PC-9 (cell line): ENCODE measurements around the gene SSR2. TPM values are rescaled to one million over a fixed set of nuclear protein-coding genes. Genes with fewer than 3 reads are reported as not detected.

Experiments
- BruUV-seq: library from RNA; stranded (reverse); fragments of 400-500 nt; replicated peaks from 2 replicates; lab custom pipeline; 2021; lab: Mats Ljungman, UMichigan
- CTCF ChIA-PET: fragments of 300-600 bp; sonication (Branson Sonifier 250); formaldehyde crosslinking; loops from one replicate; lab custom pipeline; 2022; ENCODE audit warnings: antibody characterized with exemption; lab: Charles Lee
- POLR2A ChIA-PET: fragments of 300-600 bp; sonication (Branson Sonifier 250); formaldehyde crosslinking; loops from one replicate; lab custom pipeline; 2022; ENCODE audit warnings: antibody characterized with exemption; ENCODE audit not compliant: unreplicated experiment; lab: Charles Lee
- DNase-seq, 2 experiments: peaks; one replicate each; pipeline versions ENCODE4 v3.0.0 to v3.0.0-alpha.2; 2015 to 2022; ENCODE audit warnings: mixed read lengths in 1 of 2
- H2AFZ ChIP-seq: fragments of 200-600 bp; sonication (generic); 2 replicates; pipeline ENCODE4 v1.8.1; 2017; ENCODE audit warnings: antibody characterized with exemption
- H3F3A ChIP-seq: fragments of 200-600 bp; sonication (generic); 2 replicates; pipeline ENCODE4 v1.8.1; 2017; ENCODE audit warnings: antibody characterized with exemption, mild to moderate bottlenecking, low read depth; ENCODE audit not compliant: insufficient read depth
- H3K27ac ChIP-seq: fragments of 200-600 bp; sonication (generic); 2 replicates; pipeline ENCODE4 v1.6.1; 2016; ENCODE audit warnings: mixed run types
- H3K27me3 ChIP-seq: fragments of 200-600 bp; sonication (generic); 2 replicates; pipeline ENCODE4 v1.6.1; 2016; ENCODE audit warnings: low read depth, mixed run types; ENCODE audit not compliant: insufficient read depth
- H3K36me3 ChIP-seq: fragments of 200-600 bp; sonication (generic); 2 replicates; pipeline ENCODE4 v1.6.1; 2016; ENCODE audit warnings: low read depth, mixed run types
- H3K4me1 ChIP-seq: fragments of 200-600 bp; sonication (generic); replicated peaks from 2 replicates; pipeline ENCODE4 v1.6.1; 2016; ENCODE audit warnings: mixed run types; ENCODE audit not compliant: insufficient read depth
- H3K4me2 ChIP-seq: fragments of 200-600 bp; sonication (generic); 2 replicates; pipeline ENCODE4 v1.6.1; 2017; ENCODE audit warnings: mixed run types
- H3K4me3 ChIP-seq: fragments of 200-600 bp; sonication (generic); 2 replicates; pipeline ENCODE4 v1.6.1; 2016; ENCODE audit warnings: mixed run types
- H3K79me2 ChIP-seq: fragments of 200-600 bp; sonication (generic); 2 replicates; pipeline ENCODE4 v1.6.1; 2017; ENCODE audit warnings: low read depth, mixed run types
- H3K9me2 ChIP-seq: fragments of 200-600 bp; sonication (generic); 2 replicates; pipeline ENCODE4 v1.8.1; 2017; ENCODE audit warnings: mild to moderate bottlenecking; ENCODE audit not compliant: insufficient read depth
- H3K9me3 ChIP-seq: fragments of 200-600 bp; sonication (generic); 2 replicates; pipeline ENCODE4 v1.8.1; 2016; ENCODE audit warnings: low read depth; ENCODE audit not compliant: insufficient read depth
- H4K20me1 ChIP-seq: fragments of 200-600 bp; sonication (generic); 2 replicates; pipeline ENCODE4 v1.8.1; 2017; ENCODE audit not compliant: insufficient read depth
- EZH2 ChIP-seq: fragments of 200-600 bp; sonication (generic); IDR thresholded peaks from 2 replicates; pipeline ENCODE4 v1.8.0; 2017; ENCODE audit warnings: antibody characterized with exemption, low read depth
- intact Hi-C: fragments of 100-400 bp; cut with micrococcal nuclease; formaldehyde crosslinking; loops from one replicate; pipeline ENCODE4 v1.10.0; 2022; ENCODE audit not compliant: unreplicated experiment
- total RNA-seq: library from RNA; stranded (reverse); gene quantifications from 2 replicates; pipeline ENCODE4 v1.2.3, GENCODE V29; 2021
- TF ChIP-seq, protein P1 (sequence below): fragments of 200-600 bp; sonication (generic); conservative IDR thresholded peaks from 2 replicates; pipeline ENCODE4 v1.6.1; 2017; ENCODE audit warnings: mixed run types, antibody characterized with exemption, mild to moderate bottlenecking, moderate library complexity

Gene SSR2
- total RNA-seq, 1 experiment from 2014 or later: 196 TPM

DNA sequence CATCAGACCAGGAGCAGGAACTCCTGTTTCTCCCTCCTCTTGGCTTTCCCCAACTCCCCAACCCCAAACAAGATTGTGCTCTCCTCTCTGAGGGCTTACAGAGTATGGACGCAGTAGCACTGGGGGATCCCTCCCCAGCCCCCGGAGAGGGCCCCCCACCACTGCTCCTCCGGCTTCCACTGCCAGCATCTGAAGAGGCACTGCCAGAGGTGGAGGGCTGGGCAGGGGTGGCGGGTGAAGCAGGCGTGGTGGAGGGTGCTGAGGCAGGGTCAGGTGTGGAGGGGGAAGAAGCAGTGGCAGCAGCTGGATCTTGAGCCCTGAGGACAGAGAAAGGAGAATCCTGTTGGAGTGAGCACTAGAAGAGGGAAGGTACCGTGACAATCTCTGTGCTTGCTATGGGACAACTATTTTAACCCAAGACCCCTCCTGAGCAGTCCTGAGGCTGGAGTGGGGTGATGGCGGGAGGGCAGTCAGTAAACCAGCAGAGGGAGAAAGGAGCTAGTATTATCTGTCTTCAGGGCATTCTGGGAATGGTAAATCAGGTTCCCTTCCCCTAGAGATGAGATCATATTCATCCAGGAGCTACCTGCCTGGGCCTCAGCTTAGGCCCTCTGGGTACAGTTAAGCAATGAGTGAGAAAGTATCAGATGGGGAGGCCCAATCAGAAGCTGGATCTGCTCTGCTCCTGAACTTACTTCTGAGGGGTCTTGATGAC is 30.4 kb upstream of the SSR2 start:
- ChIA-PET POLR2A (no interaction called here), CTCF (interaction anchor here (0.6 kb wide), 1 partner anchor 42 kb away, joined by 15 read pairs; no protein-coding TSS in a partner anchor)
- TF ChIP-seq EZH2: no peak
- TF ChIP-seq, protein P1, sequence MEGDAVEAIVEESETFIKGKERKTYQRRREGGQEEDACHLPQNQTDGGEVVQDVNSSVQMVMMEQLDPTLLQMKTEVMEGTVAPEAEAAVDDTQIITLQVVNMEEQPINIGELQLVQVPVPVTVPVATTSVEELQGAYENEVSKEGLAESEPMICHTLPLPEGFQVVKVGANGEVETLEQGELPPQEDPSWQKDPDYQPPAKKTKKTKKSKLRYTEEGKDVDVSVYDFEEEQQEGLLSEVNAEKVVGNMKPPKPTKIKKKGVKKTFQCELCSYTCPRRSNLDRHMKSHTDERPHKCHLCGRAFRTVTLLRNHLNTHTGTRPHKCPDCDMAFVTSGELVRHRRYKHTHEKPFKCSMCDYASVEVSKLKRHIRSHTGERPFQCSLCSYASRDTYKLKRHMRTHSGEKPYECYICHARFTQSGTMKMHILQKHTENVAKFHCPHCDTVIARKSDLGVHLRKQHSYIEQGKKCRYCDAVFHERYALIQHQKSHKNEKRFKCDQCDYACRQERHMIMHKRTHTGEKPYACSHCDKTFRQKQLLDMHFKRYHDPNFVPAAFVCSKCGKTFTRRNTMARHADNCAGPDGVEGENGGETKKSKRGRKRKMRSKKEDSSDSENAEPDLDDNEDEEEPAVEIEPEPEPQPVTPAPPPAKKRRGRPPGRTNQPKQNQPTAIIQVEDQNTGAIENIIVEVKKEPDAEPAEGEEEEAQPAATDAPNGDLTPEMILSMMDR: no peak
- Histone ChIP-seq H3K4me1 (peaks cover 11% of the 10 kb centered on the region; the same call in 1 of the 2 replicates), H2AFZ (no peak overlapping the region), H3K9me3 (no peaks in the 10 kb centered on the region), H4K20me1 (0 out of 2 replicates have a peak, but pooled peaks cover 6% of the 10 kb centered on the region), H3K4me3 (no peak overlapping the region), H3K27ac (no peak overlapping the region), H3K4me2 (no peak overlapping the region), H3K9me2 (no peaks in the 10 kb centered on the region), H3F3A (peaks cover 6% of the 10 kb centered on the region), H3K36me3 (0 out of 2 replicates have a peak, but pooled peaks cover 9% of the 10 kb centered on the region), H3K79me2 (peaks cover 38% of the 10 kb centered on the region), H3K27me3 (no peaks in the 10 kb centered on the region)
- BruUV-seq: no TSS peak
- DNase-seq: no peak
- intact Hi-C loops: no loop called here

GRCh38 chr1:156050376-156050775 is 29.6 kb upstream of the SSR2 start:
- ChIA-PET CTCF (no interaction called here), POLR2A (no interaction called here)
- no peaks in the 10 kb centered on the region for H3K9me2 ChIP-seq
- H3K4me2 ChIP-seq: no peak overlapping the region
- H2AFZ ChIP-seq: no peak overlapping the region
- intact Hi-C loops: no loop called here
- no peak overlapping the region for H3K4me3 ChIP-seq
- no peaks in the 10 kb centered on the region for H3K9me3 ChIP-seq
- DNase-seq: no peak
- BruUV-seq: no TSS peak
- H3K79me2 ChIP-seq: peaks cover 34% of the 10 kb centered on the region
- TF ChIP-seq, protein P1: no peak
- TF ChIP-seq EZH2: no peak
- H4K20me1 ChIP-seq: 0 out of 2 replicates have a peak, but pooled peaks cover 6% of the 10 kb centered on the region
- H3K36me3 ChIP-seq: 0 out of 2 replicates have a peak, but pooled peaks cover 9% of the 10 kb centered on the region
- H3K27ac ChIP-seq: no peak overlapping the region
- H3K27me3 ChIP-seq: no peaks in the 10 kb centered on the region
- peaks cover 6% of the 10 kb centered on the region for H3F3A ChIP-seq
- peaks cover 5% of the 10 kb centered on the region; the same call in 1 of the 2 replicates for H3K4me1 ChIP-seq

DNA sequence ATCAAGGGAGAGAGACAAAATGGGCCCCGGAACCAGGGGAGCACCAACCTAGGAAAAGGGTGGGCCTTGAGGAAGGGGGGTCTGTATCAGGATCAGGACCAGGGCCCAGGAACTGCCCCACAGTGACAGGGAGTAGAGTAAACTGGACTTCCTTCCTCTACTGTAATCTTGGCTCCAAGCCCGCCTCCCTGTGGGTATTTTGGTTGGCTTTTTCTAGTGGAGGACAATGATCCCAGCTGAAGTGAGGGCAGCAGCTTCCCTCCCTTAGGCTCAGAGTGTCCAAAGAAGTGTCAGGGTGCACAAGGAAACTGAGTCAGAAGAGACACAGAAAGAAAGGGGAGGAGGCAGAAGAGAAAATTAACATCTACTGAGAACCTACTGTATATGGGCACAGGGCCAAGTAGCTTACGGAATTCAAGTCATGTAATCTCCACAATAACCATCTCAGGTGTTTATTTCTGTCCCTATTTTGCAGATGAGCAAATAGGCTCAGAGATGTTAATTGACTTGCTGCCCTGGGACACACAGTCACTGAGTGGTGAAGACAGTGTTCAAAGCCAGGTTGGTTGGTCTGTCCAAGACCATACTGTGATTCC is 28.0 kb upstream of the SSR2 start:
- Histone ChIP-seq H3K36me3 (0 out of 2 replicates have a peak, but pooled peaks cover 9% of the 10 kb centered on the region), H3K79me2 (peaks cover 27% of the 10 kb centered on the region), H3K4me3 (no peak overlapping the region), H3F3A (peaks cover under 1% of the 10 kb centered on the region; the same call in 1 of the 2 replicates), H4K20me1 (0 out of 2 replicates have a peak, but pooled peaks cover 6% of the 10 kb centered on the region), H3K4me2 (no peak overlapping the region), H2AFZ (no peak overlapping the region), H3K9me3 (no peaks in the 10 kb centered on the region), H3K4me1 (0 out of 2 replicates have a peak, but pooled peaks cover 4% of the 10 kb centered on the region), H3K9me2 (no peaks in the 10 kb centered on the region), H3K27me3 (no peaks in the 10 kb centered on the region), H3K27ac (no peak overlapping the region)
- POLR2A ChIA-PET: no interaction called here
- intact Hi-C loops: no loop called here
- no peak for DNase-seq
- no TSS peak for BruUV-seq
- CTCF ChIA-PET: no interaction called here
- TF ChIP-seq EZH2: no peak
- TF ChIP-seq, protein P1: no peak
